DMS53 treated with DMSO at 0.1 percent for 48 hours (cell line): Measurements from ENCODE around the gene ONECUT1.
"Not testable (repeated sequence)": the region's sequence is repeated elsewhere in the genome, so short reads cannot be mapped to it uniquely, and the experiment has no call there.

Experiments
- DNase-seq: peaks from one replicate; lab custom pipeline; 2025; ENCODE audit not compliant: unreplicated experiment; lab: John Stamatoyannopoulos, UW

ONECUT1 gene

GRCh38 chr15:52790169-52790708, at the start of gene ONECUT1:
Gene ONECUT1 (minus strand): TSS chr15:52790336. CDS start chr15:52789884, 452 bp downstream.
- peak; percentile 32 for DNase-seq

DNA sequence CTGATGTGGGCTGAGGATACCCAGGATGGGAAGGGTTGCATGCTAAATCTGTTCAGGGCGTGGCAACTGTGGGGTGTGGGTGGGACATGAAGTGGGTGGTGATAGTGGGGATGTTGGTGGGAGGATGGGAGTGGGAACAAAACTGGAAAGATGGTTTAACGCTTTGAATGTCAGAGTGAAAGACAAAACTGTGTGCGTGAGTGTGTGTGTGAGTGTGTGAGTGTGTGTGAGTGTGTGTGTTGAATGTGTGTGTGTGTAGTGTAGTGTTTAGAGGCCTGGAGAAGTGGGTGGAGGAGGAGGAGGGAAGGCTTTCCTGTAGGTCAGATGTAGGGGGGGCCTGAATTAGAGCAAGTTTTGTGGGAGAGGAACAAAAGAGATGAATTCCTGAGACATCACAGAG, 44.2 kb upstream of the ONECUT1 start:
- DNase-seq, result no peak

DNA sequence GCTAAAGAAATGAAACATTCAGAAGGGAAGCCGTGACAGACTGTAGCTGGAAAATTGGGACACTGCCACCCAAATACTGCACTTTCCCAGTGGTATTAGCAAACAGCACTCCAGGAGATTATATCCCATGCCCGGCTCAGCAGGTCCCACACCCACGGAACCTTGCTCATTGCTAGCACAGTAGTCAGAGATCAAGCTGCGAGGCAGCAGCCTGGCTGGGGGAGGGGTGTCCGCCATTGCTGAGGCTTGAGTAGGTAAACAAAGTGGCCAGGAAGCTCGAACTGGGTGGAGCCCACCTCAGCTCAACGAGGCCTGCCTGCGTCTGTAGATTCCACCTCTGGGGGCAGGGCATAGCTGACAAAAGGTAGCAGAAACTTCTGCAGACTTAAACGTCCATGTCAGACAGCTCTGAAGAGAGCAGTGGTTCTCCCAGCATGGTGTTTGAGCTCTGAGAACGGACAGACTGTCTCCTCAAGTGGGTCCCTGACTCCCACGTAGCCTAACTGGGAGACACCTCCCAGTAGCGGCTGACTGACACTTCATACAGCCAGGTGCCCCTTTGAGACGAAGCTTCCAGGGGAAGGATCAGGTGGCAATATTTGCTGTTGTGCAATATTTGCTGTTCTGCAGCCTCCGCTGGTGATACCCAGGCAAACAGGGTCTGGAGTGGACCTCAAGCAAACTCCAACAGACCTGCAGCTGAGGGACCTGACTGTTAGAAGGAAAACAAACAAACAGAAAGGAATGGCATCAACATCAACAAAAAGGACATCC, 34.2 kb upstream of the ONECUT1 start:
- peak; percentile 70 for DNase-seq

DNA sequence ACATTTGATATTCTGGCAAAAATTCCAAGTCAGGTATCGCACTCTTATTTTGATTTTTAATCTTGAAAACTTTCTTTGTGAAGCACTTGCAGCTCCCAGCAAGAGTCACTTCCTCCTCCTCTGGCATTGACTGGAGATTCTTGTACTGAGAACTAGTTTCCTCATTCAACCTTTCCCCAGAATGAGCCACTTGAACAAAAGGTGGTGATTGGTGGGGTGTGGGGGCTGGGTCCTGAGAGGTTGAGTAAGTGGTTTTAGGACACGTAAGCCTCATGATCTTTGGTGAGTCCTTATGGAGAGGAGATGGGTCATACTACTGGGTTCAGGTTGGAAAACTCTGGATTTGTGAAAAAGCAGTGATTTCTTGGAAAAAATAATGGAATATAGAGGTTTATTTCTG, 32.3 kb upstream of the ONECUT1 start:
- no peak for DNase-seq

GRCh38 chr15:52819253-52819652, 29.1 kb upstream of the ONECUT1 start:
- DNase-seq, result no peak

- not testable (repeated sequence) for DNase-seq
Observed at GRCh38 chr15:52815899-52816298, 25.8 kb upstream of the ONECUT1 start.

- no peak for DNase-seq
Observed at GRCh38 chr15:52808996-52809395, 18.9 kb upstream of the ONECUT1 start.

GRCh38 chr15:52808441-52808840, 18.3 kb upstream of the ONECUT1 start:
- DNase-seq, result no peak

- DNase-seq, result no peak
Observed at GRCh38 chr15:52806284-52806655, 16.1 kb upstream of the ONECUT1 start.

- DNase-seq, result no peak
Observed at GRCh38 chr15:52805351-52806283, 15.5 kb upstream of the ONECUT1 start.

- DNase-seq, result peak; percentile 44
Observed at GRCh38 chr15:52804526-52805081, 14.5 kb upstream of the ONECUT1 start.

DNA sequence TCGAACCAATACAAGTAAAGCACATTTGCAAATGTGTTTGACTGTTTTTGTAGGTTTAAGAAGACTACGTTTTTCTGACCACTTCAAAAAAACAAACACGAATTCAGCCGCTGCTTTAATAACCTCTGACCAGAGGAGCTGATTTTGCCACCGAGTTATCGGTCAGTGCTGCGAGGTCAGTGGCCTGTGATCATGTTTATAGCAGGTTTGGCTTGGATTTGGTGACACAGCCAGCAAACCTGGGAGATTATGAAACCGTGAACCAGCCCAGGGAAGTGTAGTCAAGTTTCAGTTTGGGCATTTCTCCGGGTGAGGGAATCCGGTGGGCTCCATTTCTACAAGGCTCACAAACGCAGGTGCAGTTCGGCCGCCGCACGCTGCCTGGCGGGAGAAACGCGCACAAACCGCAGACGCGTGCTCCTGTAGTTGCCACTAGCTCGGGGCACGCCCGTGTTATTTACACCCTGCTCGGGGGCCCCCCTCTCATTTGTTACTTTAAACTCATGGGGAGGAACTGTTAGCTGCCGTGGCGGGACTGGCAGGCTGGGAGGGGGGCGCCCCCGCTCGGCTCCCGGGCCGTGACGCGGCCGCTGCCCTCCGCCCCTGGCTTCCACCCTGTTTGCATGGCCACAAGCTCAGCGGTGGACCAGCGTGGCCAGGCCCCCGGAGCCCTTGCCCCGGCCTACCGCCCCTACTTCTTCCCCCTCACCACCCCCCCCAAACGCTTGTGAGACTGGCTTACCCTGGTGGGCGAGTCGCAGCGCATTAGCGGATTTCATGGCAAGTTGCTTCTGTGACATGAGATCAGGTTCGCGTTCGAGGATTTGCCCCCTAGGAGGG, 13.6 kb upstream of the ONECUT1 start:
- DNase-seq, result no peak

DNA sequence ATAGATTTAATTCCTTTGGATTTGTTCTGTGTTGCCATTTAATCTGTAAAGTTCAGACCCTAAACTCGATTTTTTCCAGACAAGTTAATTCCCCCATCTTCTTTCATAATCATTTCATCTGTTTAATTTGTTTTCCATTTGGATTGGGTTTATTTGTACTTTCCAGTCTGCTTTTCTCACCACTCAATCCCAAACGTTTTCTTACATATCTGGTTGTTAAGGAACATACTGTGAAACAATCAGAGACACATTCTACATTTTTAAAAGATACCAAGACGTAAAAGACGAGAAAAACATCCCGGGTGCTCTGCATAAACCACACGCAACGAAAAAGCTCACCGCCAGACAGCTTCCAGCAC, 13.0 kb upstream of the ONECUT1 start:
- DNase-seq, result no peak

GRCh38 chr15:52802110-52802509, 12.0 kb upstream of the ONECUT1 start:
- no peak for DNase-seq

GRCh38 chr15:52801748-52802085, 11.6 kb upstream of the ONECUT1 start:
- no peak for DNase-seq

- no peak for DNase-seq
Observed at GRCh38 chr15:52800828-52801747, 11.0 kb upstream of the ONECUT1 start.

DNA sequence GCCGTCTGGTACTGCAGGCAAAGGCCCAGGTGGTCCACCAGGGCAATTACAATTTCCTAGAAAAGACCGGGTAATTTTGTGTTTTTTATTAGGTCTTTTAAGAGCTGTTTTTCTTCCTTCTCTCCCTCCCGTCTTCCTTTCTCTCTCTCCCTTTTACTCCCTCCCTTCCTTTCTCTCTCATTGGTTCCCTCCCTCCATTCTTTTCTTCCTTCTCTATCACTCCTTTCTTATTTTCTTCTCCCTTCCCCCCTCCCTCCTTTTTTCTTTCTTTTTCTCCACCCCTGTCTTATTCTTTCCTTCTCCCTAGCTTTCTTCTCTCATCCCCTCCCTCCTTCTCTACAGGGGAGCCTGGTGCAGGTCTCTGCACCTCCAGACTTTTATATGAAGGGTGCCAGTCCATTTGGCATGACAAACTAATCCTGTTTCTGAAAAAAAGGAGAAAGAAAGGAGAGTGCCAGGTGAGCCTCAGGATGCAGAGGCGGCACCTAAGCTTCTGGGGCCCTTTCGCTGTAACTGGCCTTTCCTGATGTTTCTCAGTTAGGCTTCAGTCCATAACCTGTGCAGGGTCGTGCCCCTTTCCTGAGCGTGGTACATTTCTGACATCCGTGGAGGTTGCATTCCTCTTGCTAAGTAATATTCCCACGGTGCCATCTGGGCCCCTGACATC, 9.1 kb upstream of the ONECUT1 start:
- DNase-seq, result no peak

DNA sequence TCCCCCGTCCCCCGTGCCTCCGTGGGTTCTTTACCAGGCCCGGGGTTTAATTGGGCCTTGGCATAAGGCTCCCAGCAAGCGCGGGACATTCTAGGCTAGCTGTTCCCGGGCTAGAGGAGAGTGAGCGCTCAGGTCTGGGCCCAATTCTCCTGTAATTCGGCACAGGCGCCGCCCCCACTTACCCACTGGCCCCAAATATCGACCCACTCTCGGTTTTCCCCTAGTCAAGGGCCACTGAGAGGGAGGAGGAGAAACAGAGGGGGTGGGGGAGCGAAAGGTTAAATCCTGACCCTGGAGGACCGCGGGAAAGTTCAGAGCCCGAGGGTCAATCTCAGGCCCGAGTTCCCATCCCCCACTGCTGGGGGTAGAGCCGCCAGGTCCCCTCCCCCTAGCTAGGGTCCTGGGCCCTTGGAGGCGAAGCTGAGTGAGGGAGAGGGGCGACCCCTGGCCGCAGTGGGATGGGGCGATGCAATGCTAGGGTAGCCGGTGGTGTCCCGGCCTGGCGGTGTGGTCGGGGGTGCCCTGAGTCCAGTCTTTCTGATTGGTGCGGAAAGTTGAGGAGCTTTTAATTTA, 8.5 kb upstream of the ONECUT1 start:
- DNase-seq, result no peak
